CD4-positive, CD25-positive, alpha-beta regulatory T cell (primary cell): ENCODE results near the gene AGAP4. TPM values are rescaled to one million over a fixed set of nuclear protein-coding genes. Genes with fewer than 3 reads are reported as not detected.
"Not testable (repeated sequence)": the region's sequence is repeated elsewhere in the genome, so short reads cannot be mapped to it uniquely, and the experiment has no call there.

Source experiments
- ATAC-seq, 2 donors: fragments of 150-1000 bp; cut with Tn5 transposase; one replicate each; pipeline ENCODE4 v1.10.0; 2021; ENCODE audit warnings: low read depth in 2 of 2, moderate number of reproducible peaks in 2 of 2, moderate library complexity in 1 of 2
- DNase-seq, 3 donors: peaks; one replicate each; pipeline versions ENCODE4 v3.0.0 to v3.0.0-alpha.2; 2012 to 2022; ENCODE audit warnings: mixed read lengths in 1 of 3
- H3K27ac ChIP-seq: one replicate; pipeline ENCODE4 v1.7.0; 2013; ENCODE audit warnings: mild to moderate bottlenecking, low read length; ENCODE audit not compliant: insufficient read depth, poor library complexity, severe bottlenecking
- H3K27me3 ChIP-seq: one replicate; pipeline ENCODE4 v1.7.0; 2013; ENCODE audit warnings: low read length; ENCODE audit not compliant: control insufficient read depth, insufficient read depth
- H3K36me3 ChIP-seq: one replicate; pipeline ENCODE4 v1.7.0; 2013; ENCODE audit warnings: mild to moderate bottlenecking, low read length, moderate library complexity; ENCODE audit not compliant: control insufficient read depth, insufficient read depth
- H3K4me1 ChIP-seq: 2 replicates; pipeline ENCODE4 v1.7.0; 2013; ENCODE audit warnings: mild to moderate bottlenecking, low read length; ENCODE audit not compliant: insufficient read depth, control insufficient read depth, poor library complexity, severe bottlenecking
- H3K4me3 ChIP-seq: one replicate; pipeline ENCODE4 v1.7.0; 2013; ENCODE audit warnings: low read depth, mild to moderate bottlenecking, low read length, moderate library complexity
- H3K9me3 ChIP-seq, 2 experiments: 1 replicate in 1 of 2; 2 replicates in 1 of 2; pipeline ENCODE4 v1.7.0; 2013; ENCODE audit warnings: low read length in 2 of 2, mild to moderate bottlenecking in 1 of 2, moderate library complexity in 1 of 2; ENCODE audit not compliant: control insufficient read depth in 2 of 2
- H3K27ac Mint-ChIP-seq, 3 donors: one replicate each; pipeline ENCODE4 v1.8.0; 2020 to 2022; ENCODE audit warnings: mild to moderate bottlenecking in 3 of 3, mixed read lengths in 3 of 3, moderate library complexity in 2 of 3
- H3K27me3 Mint-ChIP-seq: one replicate; pipeline ENCODE4 v1.8.0; 2022; ENCODE audit warnings: mild to moderate bottlenecking, mixed read lengths
- H3K36me3 Mint-ChIP-seq: one replicate; pipeline ENCODE4 v1.8.0; 2020; ENCODE audit warnings: mixed read lengths
- H3K4me1 Mint-ChIP-seq, 4 donors: one replicate each; pipeline ENCODE4 v1.8.0; 2020 to 2022; ENCODE audit warnings: mixed read lengths in 4 of 4, mild to moderate bottlenecking in 1 of 4
- H3K4me3 Mint-ChIP-seq, 4 donors: one replicate each; pipeline ENCODE4 v1.8.0; 2020 to 2022; ENCODE audit warnings: mild to moderate bottlenecking in 4 of 4, mixed read lengths in 4 of 4, moderate library complexity in 3 of 4
- H3K9me3 Mint-ChIP-seq, 7 donors: one replicate each; pipeline ENCODE4 v1.8.0; 2020 to 2022; ENCODE audit warnings: mixed read lengths in 7 of 7, mild to moderate bottlenecking in 3 of 7, moderate library complexity in 2 of 7
- polyA plus RNA-seq, 4 donors: library from polyadenylated mRNA; unstranded; fragments of 300-500 nt; fragmentation: Illumina TruSeq; gene quantifications; one replicate each; pipeline ENCODE4 v1.2.3, GENCODE V29; 2021
- total RNA-seq: library from RNA; stranded (reverse); gene quantifications from one replicate; pipeline ENCODE4 v1.2.3, GENCODE V29; 2022

Gene AGAP4
- 24.8 TPM for total RNA-seq
- 1 to 10 TPM in 2 of 4 donors, under 1 TPM in 1, not detected in 1; 0.88 to 1.6 (median 1.1) TPM for polyA plus RNA-seq

- not testable (repeated sequence) for ATAC-seq, H3K27ac Mint-ChIP-seq, H3K4me1 Mint-ChIP-seq, DNase-seq, H3K9me3 ChIP-seq, H3K4me3 Mint-ChIP-seq, H3K4me3 ChIP-seq, H3K27me3 Mint-ChIP-seq, H3K36me3 ChIP-seq, H3K27me3 ChIP-seq, H3K27ac ChIP-seq, H3K9me3 Mint-ChIP-seq, H3K4me1 ChIP-seq, H3K36me3 Mint-ChIP-seq
Observed at GRCh38 chr10:45847400-45847799, at the start of gene AGAP4. Gene AGAP4, minus strand, starts transcription at chr10:45847500. Its CDS starts 153 bp downstream, at chr10:45847347.

GRCh38 chr10:45890721-45891120 lies 43.4 kb upstream of the AGAP4 start:
- H3K27ac Mint-ChIP-seq, H3K9me3 Mint-ChIP-seq, H3K36me3 Mint-ChIP-seq, H3K4me1 Mint-ChIP-seq, H3K4me3 ChIP-seq, H3K27me3 ChIP-seq, DNase-seq, H3K9me3 ChIP-seq, H3K4me3 Mint-ChIP-seq, H3K27ac ChIP-seq, H3K27me3 Mint-ChIP-seq, H3K36me3 ChIP-seq, ATAC-seq, H3K4me1 ChIP-seq: not testable (repeated sequence)

- ATAC-seq, H3K27ac ChIP-seq, H3K9me3 Mint-ChIP-seq, H3K27ac Mint-ChIP-seq, H3K9me3 ChIP-seq, H3K4me1 ChIP-seq, H3K4me3 ChIP-seq, H3K27me3 ChIP-seq, H3K4me1 Mint-ChIP-seq, H3K36me3 ChIP-seq, H3K36me3 Mint-ChIP-seq, H3K27me3 Mint-ChIP-seq, DNase-seq, H3K4me3 Mint-ChIP-seq: not testable (repeated sequence)
Observed at GRCh38 chr10:45889539-45890230, 42.4 kb upstream of the AGAP4 start.

- ATAC-seq, H3K27ac Mint-ChIP-seq, H3K27ac ChIP-seq, H3K36me3 ChIP-seq, H3K4me1 ChIP-seq, H3K9me3 ChIP-seq, H3K4me1 Mint-ChIP-seq, H3K4me3 ChIP-seq, H3K9me3 Mint-ChIP-seq, H3K36me3 Mint-ChIP-seq, H3K27me3 ChIP-seq, DNase-seq, H3K27me3 Mint-ChIP-seq, H3K4me3 Mint-ChIP-seq: not testable (repeated sequence)
Observed at GRCh38 chr10:45882880-45883279, 35.6 kb upstream of the AGAP4 start.

- not testable (repeated sequence) for H3K4me1 Mint-ChIP-seq, DNase-seq, H3K27me3 ChIP-seq, H3K9me3 Mint-ChIP-seq, H3K4me1 ChIP-seq, H3K27me3 Mint-ChIP-seq, H3K27ac ChIP-seq, H3K27ac Mint-ChIP-seq, H3K36me3 ChIP-seq, H3K36me3 Mint-ChIP-seq, H3K4me3 Mint-ChIP-seq, ATAC-seq, H3K9me3 ChIP-seq, H3K4me3 ChIP-seq
Observed at GRCh38 chr10:45865404-45865803, 18.1 kb upstream of the AGAP4 start.

- not testable (repeated sequence) for H3K27ac Mint-ChIP-seq, H3K4me3 Mint-ChIP-seq, H3K4me1 ChIP-seq, ATAC-seq, H3K36me3 Mint-ChIP-seq, H3K9me3 ChIP-seq, H3K4me3 ChIP-seq, DNase-seq, H3K27me3 ChIP-seq, H3K27me3 Mint-ChIP-seq, H3K9me3 Mint-ChIP-seq, H3K4me1 Mint-ChIP-seq, H3K27ac ChIP-seq, H3K36me3 ChIP-seq
Observed at GRCh38 chr10:45864264-45864663, 17.0 kb upstream of the AGAP4 start.

GRCh38 chr10:45863632-45864031 lies 16.3 kb upstream of the AGAP4 start:
- not testable (repeated sequence) for H3K9me3 Mint-ChIP-seq, H3K4me3 ChIP-seq, H3K27me3 ChIP-seq, ATAC-seq, H3K9me3 ChIP-seq, H3K4me3 Mint-ChIP-seq, H3K36me3 ChIP-seq, H3K36me3 Mint-ChIP-seq, H3K27ac ChIP-seq, DNase-seq, H3K4me1 Mint-ChIP-seq, H3K4me1 ChIP-seq, H3K27me3 Mint-ChIP-seq, H3K27ac Mint-ChIP-seq

GRCh38 chr10:45857931-45858330 lies 10.6 kb upstream of the AGAP4 start:
- H3K9me3 Mint-ChIP-seq, H3K27me3 ChIP-seq, DNase-seq, H3K4me3 ChIP-seq, H3K36me3 ChIP-seq, ATAC-seq, H3K27me3 Mint-ChIP-seq, H3K27ac ChIP-seq, H3K36me3 Mint-ChIP-seq, H3K4me1 ChIP-seq, H3K4me1 Mint-ChIP-seq, H3K9me3 ChIP-seq, H3K27ac Mint-ChIP-seq, H3K4me3 Mint-ChIP-seq: not testable (repeated sequence)
